BJ (cell line): ENCODE results near the gene RECQL5. TPM values are rescaled to one million over a fixed set of nuclear protein-coding genes. Genes with fewer than 3 reads are reported as not detected.

Source experiments
- CTCF ChIA-PET: fragments of 350-600 bp; formaldehyde crosslinking; extraction: SDS; loops from one replicate; lab custom pipeline; 2021; ENCODE audit warnings: antibody characterized with exemption, inconsistent platforms; lab: Yijun Ruan, JAX
- POLR2A ChIA-PET: fragments of 300-600 bp; sonication (Branson Sonifier 250); formaldehyde crosslinking; extraction: SDS; loops from one replicate; lab custom pipeline; 2021; ENCODE audit warnings: antibody characterized with exemption; lab: Charles Lee
- DNase-seq: peaks from one replicate; pipeline ENCODE4 v3.0.0-alpha.2; 2011; ENCODE audit warnings: low read depth
- H3K27me3 ChIP-seq: 2 replicates; pipeline ENCODE4 v1.6.0; 2011; ENCODE audit warnings: low read length; ENCODE audit not compliant: control insufficient read depth, insufficient read depth
- H3K36me3 ChIP-seq: 2 replicates; pipeline ENCODE4 v1.5.1; 2011; ENCODE audit warnings: low read length; ENCODE audit not compliant: control insufficient read depth, insufficient read depth
- H3K4me3 ChIP-seq: 2 replicates; pipeline ENCODE4 v1.5.1; 2011; ENCODE audit warnings: low read depth, mild to moderate bottlenecking, control low read depth, low read length
- polyA plus RNA-seq: library from polyadenylated mRNA; depleted of rRNA; stranded (reverse); fragments of >200 nt; gene quantifications from 2 replicates; pipeline ENCODE4 v1.2.3, GENCODE V29; 2011
- TF ChIP-seq, protein P1 (sequence below): IDR thresholded peaks from 2 replicates; pipeline ENCODE4 v1.5.1; 2011; ENCODE audit warnings: low read depth, mild to moderate bottlenecking, control low read depth, inconsistent platforms, low read length, moderate library complexity; ENCODE audit not compliant: insufficient read depth

The RECQL5 gene
- polyA plus RNA-seq, 1 experiment: 14.2 TPM

- TF ChIP-seq, protein P1, sequence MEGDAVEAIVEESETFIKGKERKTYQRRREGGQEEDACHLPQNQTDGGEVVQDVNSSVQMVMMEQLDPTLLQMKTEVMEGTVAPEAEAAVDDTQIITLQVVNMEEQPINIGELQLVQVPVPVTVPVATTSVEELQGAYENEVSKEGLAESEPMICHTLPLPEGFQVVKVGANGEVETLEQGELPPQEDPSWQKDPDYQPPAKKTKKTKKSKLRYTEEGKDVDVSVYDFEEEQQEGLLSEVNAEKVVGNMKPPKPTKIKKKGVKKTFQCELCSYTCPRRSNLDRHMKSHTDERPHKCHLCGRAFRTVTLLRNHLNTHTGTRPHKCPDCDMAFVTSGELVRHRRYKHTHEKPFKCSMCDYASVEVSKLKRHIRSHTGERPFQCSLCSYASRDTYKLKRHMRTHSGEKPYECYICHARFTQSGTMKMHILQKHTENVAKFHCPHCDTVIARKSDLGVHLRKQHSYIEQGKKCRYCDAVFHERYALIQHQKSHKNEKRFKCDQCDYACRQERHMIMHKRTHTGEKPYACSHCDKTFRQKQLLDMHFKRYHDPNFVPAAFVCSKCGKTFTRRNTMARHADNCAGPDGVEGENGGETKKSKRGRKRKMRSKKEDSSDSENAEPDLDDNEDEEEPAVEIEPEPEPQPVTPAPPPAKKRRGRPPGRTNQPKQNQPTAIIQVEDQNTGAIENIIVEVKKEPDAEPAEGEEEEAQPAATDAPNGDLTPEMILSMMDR: no peak
- Histone ChIP-seq H3K4me3 (no peak overlapping the region), H3K27me3 (no peaks in the 10 kb centered on the region), H3K36me3 (peaks cover 1% of the 10 kb centered on the region; the same call in 1 of the 2 replicates)
- no peak for DNase-seq
- ChIA-PET POLR2A (no interaction called here), CTCF (interaction anchor here (0.6 to 7.7 kb wide), 5 partner anchors 10 to 105 kb away, joined by 3 to 96 read pairs (median 14); partner anchors contain the start of gene SMIM5)
Measured at GRCh38 chr17:75643643-75644017, 23.3 kb downstream of the RECQL5 start.

DNA sequence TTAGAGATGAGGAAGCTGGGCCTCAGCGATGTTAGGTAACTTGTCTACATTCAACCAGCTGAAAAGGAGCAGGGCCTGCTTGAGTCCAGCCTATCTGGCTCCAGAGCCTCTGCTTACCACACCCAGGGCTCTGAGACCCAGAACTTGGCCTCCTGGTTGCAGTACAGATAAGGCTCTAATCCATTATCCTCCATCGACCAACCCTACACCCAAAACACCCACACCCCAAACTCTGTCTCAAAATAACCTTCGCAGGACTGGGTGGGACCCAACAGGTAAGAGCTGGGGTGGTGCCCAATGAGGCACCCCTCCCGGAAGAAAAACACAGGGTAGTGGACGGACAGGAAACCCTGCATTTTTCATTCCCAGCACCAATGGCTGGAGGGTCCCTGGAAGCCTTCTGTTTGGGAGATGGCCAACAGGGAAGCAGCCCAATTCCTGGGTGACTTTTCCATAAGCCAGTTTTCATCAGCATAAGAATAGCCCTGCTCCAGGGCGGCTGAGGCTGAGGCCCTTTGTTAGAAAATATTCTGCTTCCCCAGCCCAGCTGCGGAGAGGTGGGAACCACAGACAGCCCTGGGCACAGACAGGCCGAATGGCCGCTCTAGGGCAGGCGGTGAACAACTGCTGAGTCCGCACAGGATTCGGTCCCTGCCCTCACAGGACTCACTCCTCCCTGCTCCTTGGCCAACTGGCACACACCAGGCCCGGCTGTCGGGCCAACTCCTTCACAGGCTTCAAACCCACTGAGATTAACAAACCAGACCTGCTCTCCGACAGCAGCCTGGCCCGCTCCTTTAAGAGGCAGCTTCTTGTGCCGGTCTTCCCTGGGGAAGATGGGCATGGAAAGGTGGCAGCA, 23.9 kb downstream of the RECQL5 start:
- TF ChIP-seq, protein P1: no peak
- ChIA-PET POLR2A (interaction anchor here (0.6 kb wide), 1 partner anchor 167 kb away, joined by 30 read pairs; no protein-coding TSS in a partner anchor), CTCF (interaction anchor here (0.6 to 7.7 kb wide), 4 partner anchors 10 to 106 kb away, joined by 3 to 96 read pairs (median 16); partner anchors contain the start of gene SMIM5)
- H3K4me3 ChIP-seq: no peak overlapping the region
- DNase-seq: no peak
- H3K36me3 ChIP-seq: peaks cover 1% of the 10 kb centered on the region; the same call in 1 of the 2 replicates
- no peaks in the 10 kb centered on the region for H3K27me3 ChIP-seq

DNA sequence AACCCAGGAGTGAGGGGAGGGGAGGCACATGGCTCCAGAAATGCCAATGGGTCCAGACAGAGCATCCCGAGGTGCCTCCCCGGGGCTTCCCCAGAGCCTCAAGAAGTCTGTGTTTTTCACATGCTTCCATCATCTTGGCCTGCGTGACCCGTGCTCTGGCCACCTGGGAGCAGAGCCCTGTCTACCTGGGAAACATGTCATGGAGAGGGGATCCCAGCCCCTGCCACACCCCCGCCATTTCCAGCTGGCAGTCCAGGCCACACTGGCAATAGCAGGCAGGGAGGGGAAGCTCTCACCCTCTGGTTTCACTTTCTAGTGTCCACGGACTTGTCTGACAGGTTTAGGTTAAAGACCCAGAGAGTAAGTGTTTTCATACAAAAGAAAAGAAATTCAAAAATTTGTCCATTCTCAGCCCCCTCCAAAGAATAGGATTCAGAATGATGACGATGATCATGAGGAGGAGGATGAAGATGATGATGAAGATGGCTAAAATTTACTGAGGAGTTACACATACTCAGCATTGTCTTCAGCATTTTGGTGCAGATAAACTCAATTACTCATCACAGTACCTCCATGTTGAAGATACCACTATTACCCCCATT, 24.7 kb downstream of the RECQL5 start:
- H3K4me3 ChIP-seq: no peak overlapping the region
- DNase-seq: no peak

DNA sequence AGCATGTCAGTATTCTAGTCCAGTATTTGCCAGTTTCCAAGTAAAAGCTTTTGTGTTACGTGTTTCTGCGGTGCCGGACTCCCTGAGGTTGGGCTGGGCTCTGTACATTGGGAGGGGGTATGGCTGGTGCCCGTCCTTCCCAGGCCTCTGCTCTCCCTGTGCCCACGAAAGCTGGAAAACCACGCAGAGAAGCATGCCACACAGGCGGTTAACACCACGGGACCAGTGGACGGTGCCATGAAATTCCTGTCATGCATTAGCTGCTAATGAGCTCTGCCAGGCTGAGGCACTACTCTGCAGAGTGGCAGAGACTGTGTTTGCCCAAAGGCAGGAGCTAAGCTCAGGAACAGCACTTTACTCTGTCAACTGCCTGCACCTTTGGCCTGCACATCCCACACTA, 25.6 kb downstream of the RECQL5 start:
- CTCF ChIA-PET: interaction anchor here (2.6 to 7.7 kb wide), 2 partner anchors 8 to 108 kb away, joined by 14 to 96 read pairs; partner anchors contain the start of gene SMIM5
- peaks cover 1% of the 10 kb centered on the region; the same call in 1 of the 2 replicates for H3K36me3 ChIP-seq
- H3K4me3 ChIP-seq: no peak overlapping the region
- H3K27me3 ChIP-seq: no peaks in the 10 kb centered on the region
- DNase-seq: no peak
- TF ChIP-seq, protein P1: no peak
- POLR2A ChIA-PET: no interaction called here

More for the DNA sequence above, 24.7 kb downstream of the RECQL5 start:
- TF ChIP-seq, protein P1: no peak
- ChIA-PET CTCF (interaction anchor here (2.6 to 7.7 kb wide), 3 partner anchors 9 to 107 kb away, joined by 14 to 96 read pairs (median 19); partner anchors contain the start of gene SMIM5), POLR2A (interaction anchor here (0.6 kb wide), 1 partner anchor 166 kb away, joined by 30 read pairs; no protein-coding TSS in a partner anchor)
- no peaks in the 10 kb centered on the region for H3K27me3 ChIP-seq
- peaks cover 1% of the 10 kb centered on the region; the same call in 1 of the 2 replicates for H3K36me3 ChIP-seq
